HepG2 (cell line): ENCODE data around the gene SPNS3. TPM values are rescaled to one million over a fixed set of nuclear protein-coding genes. Genes with fewer than 3 reads are reported as not detected.

ENCODE experiments used
- AKNA ChIP-seq: sonication (generic); formaldehyde crosslinking; IDR thresholded peaks from 2 replicates; pipeline ENCODE4 v1.4.0; 2020; ENCODE audit warnings: missing genetic modification reagents, borderline replicate concordance
- HNRNPLL ChIP-seq: fragments of 200-400 bp; formaldehyde crosslinking; IDR thresholded peaks from 2 replicates; pipeline ENCODE4 v1.6.1; 2017; ENCODE audit warnings: mild to moderate bottlenecking, low read depth, low read length; ENCODE audit not compliant: poor library complexity, severe bottlenecking
- HOXA3 ChIP-seq: sonication (generic); formaldehyde crosslinking; IDR thresholded peaks from 2 replicates; pipeline ENCODE4 v1.5.0; 2020; ENCODE audit warnings: missing genetic modification reagents
- IRF9 ChIP-seq: sonication (generic); formaldehyde crosslinking; IDR thresholded peaks from 2 replicates; pipeline ENCODE4 v1.8.0; 2022; ENCODE audit warnings: missing genetic modification reagents, mild to moderate bottlenecking, borderline replicate concordance
- KMT2A ChIP-seq: sonication (generic); formaldehyde crosslinking; IDR thresholded peaks from 2 replicates; pipeline ENCODE4 v1.4.0; 2020; ENCODE audit warnings: missing genetic modification reagents
- MYC ChIP-seq: sonication (generic); formaldehyde crosslinking; IDR thresholded peaks from 2 replicates; pipeline ENCODE4 v1.9.0; 2021; ENCODE audit warnings: missing genetic modification reagents, borderline replicate concordance
- NFE2L2 ChIP-seq: fragments of 150-350 bp; IDR thresholded peaks from 2 replicates; pipeline ENCODE4 v1.6.1; 2014; ENCODE audit warnings: low read length
- SOX5 ChIP-seq: IDR thresholded peaks from 2 replicates; pipeline ENCODE4 v1.6.1; 2016; ENCODE audit warnings: borderline replicate concordance
- TEAD2 ChIP-seq: sonication (generic); formaldehyde crosslinking; IDR thresholded peaks from 2 replicates; pipeline ENCODE4 v1.9.0; 2021; ENCODE audit warnings: missing genetic modification reagents
- THRA ChIP-seq: sonication (generic); formaldehyde crosslinking; IDR thresholded peaks from 2 replicates; pipeline ENCODE4 v1.4.0; 2020; ENCODE audit warnings: missing genetic modification reagents, borderline replicate concordance
- ZFX ChIP-seq: sonication (generic); formaldehyde crosslinking; IDR thresholded peaks from 2 replicates; pipeline ENCODE4 v1.4.0; 2020; ENCODE audit warnings: mild to moderate bottlenecking, low read depth, missing genetic modification reagents, moderate library complexity
- ZNF337 ChIP-seq: sonication (generic); formaldehyde crosslinking; IDR thresholded peaks from 2 replicates; pipeline ENCODE4 v1.5.1; 2020; ENCODE audit warnings: missing genetic modification reagents, low read depth, mild to moderate bottlenecking, borderline replicate concordance
- ZNF687 ChIP-seq: sonication (generic); formaldehyde crosslinking; IDR thresholded peaks from 2 replicates; pipeline ENCODE4 v1.5.1; 2020; ENCODE audit warnings: mild to moderate bottlenecking, missing genetic modification reagents, moderate library complexity
- polyA plus RNA-seq, 8 experiments: library from polyadenylated mRNA; depleted of rRNA in 3 of 8; stranded (reverse) in 7 of 8; unstranded in 1 of 8; fragments of >200 nt; fragmentation: Illumina TruSeq in 4 of 8; extraction: Trizol in 4 of 8; gene quantifications; 2 replicates each; pipeline versions ENCODE4 v1.2.1 to v1.2.3, GENCODE V29; 2011 to 2016; ENCODE audit warnings: low read depth in 4 of 8, missing spikeins in 1 of 8, mixed read lengths in 1 of 8; ENCODE audit not compliant: insufficient read depth in 1 of 8
- total RNA-seq, 5 experiments: library from RNA; depleted of rRNA; stranded (reverse); fragments of >200 nt; fragmentation: Illumina TruSeq; extraction: Trizol; gene quantifications; 2 replicates each; pipeline ENCODE4 v1.2.3, GENCODE V29; 2016; ENCODE audit warnings: low read depth in 1 of 5

The SPNS3 gene
- total and polyA plus RNA-seq, 2 of the 13 experiments (the other 11 are each of a cell fraction or from before 2014, with no cell fraction given), result not detected

GRCh38 chr17:4533523-4534504 lies 100.1 kb downstream of the SPNS3 start (continued):
- TF ChIP-seq AKNA (no peak), ZNF337 (CRISPR knock-in tag) (no peak), HOXA3 (CRISPR knock-in tag) (0 out of 2 replicates have a peak, but pooled peaks have one; percentile 16), MYC (CRISPR knock-in tag) (no peak), ZNF687 (CRISPR knock-in tag) (peak; percentile 34; the same call in 1 of the 2 replicates), IRF9 (no peak), THRA (CRISPR knock-in tag) (peak; percentile 64; the same call in 1 of the 2 replicates), KMT2A (no peak), TEAD2 (CRISPR knock-in tag) (no peak), NFE2L2 (no peak), ZFX (CRISPR knock-in tag) (peak; percentile 42), HNRNPLL (peak; percentile 33), SOX5 (CRISPR knock-in tag) (no peak)
